HL-60 (cell line): ENCODE data around the gene CD247.

Experiments
- DNase-seq, 2 experiments: peaks; one replicate each; pipeline ENCODE4 v3.0.0-alpha.2; 2010 to 2020; ENCODE audit warnings: low read depth in 1 of 2, low spot score in 1 of 2
- H3K27ac ChIP-seq: fragments of 250-450 bp; sonication (Bioruptor Pico); replicated peaks from 2 replicates; pipeline ENCODE4 v1.5.1; 2020; ENCODE audit warnings: mild to moderate bottlenecking, moderate library complexity
- H3K27me3 ChIP-seq: fragments of 250-450 bp; sonication (Bioruptor Pico); 2 replicates; pipeline ENCODE4 v1.5.1; 2021; ENCODE audit warnings: mild to moderate bottlenecking, moderate library complexity; ENCODE audit not compliant: insufficient read depth, poor library complexity, severe bottlenecking
- H3K4me3 ChIP-seq: replicated peaks from 2 replicates; pipeline ENCODE4 v1.5.1; 2011; ENCODE audit warnings: mild to moderate bottlenecking, control low read depth, low read length; ENCODE audit not compliant: insufficient read depth
- GABPA ChIP-seq: IDR thresholded peaks from 2 replicates; pipeline ENCODE4 v1.6.1; 2012; ENCODE audit warnings: low read depth
- POLR2AphosphoS5 ChIP-seq: IDR thresholded peaks from 2 replicates; pipeline ENCODE4 v1.6.1; 2012; ENCODE audit warnings: low read depth
- SPI1 ChIP-seq: IDR thresholded peaks from 2 replicates; pipeline ENCODE4 v1.6.1; 2012; ENCODE audit warnings: low read depth, mild to moderate bottlenecking, borderline replicate concordance
- TF ChIP-seq, protein P1 (sequence below): IDR thresholded peaks from one replicate; pipeline ENCODE4 v1.5.1; 2011; ENCODE audit warnings: low read length, control low read depth, inconsistent platforms; ENCODE audit not compliant: insufficient read depth
- TF ChIP-seq, protein P2 (sequence below): IDR thresholded peaks from 2 replicates; pipeline ENCODE4 v1.6.1; 2012; ENCODE audit warnings: low read depth; ENCODE audit not compliant: insufficient replicate concordance

CD247 gene

DNA sequence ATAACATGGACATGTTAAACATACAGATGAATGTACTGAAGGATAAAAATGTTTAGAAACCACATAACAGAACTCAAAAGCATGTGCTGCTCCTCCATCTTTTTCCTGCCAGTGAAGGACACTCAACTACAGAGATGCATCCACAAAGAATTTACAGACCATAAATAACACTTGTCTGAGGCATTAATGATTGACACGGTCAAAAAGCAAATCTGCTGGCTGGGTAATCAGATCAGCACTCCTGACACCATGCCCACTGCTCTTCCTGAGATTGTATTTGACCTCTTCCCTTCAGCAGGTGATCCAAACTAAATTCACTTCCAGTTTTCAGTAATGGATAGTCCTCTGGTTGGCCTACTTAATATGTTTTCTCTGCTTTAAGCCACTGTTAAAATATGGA, 28.6 kb upstream of the CD247 start:
- DNase-seq = no peak
- Histone ChIP-seq H3K27ac (peak overlapping the region; percentile 78; the same call in 1 of the 2 replicates), H3K27me3 (no peaks in the 10 kb centered on the region), H3K4me3 (no peak overlapping the region)
- TF ChIP-seq POLR2AphosphoS5 = no peak
- TF ChIP-seq, protein P1, sequence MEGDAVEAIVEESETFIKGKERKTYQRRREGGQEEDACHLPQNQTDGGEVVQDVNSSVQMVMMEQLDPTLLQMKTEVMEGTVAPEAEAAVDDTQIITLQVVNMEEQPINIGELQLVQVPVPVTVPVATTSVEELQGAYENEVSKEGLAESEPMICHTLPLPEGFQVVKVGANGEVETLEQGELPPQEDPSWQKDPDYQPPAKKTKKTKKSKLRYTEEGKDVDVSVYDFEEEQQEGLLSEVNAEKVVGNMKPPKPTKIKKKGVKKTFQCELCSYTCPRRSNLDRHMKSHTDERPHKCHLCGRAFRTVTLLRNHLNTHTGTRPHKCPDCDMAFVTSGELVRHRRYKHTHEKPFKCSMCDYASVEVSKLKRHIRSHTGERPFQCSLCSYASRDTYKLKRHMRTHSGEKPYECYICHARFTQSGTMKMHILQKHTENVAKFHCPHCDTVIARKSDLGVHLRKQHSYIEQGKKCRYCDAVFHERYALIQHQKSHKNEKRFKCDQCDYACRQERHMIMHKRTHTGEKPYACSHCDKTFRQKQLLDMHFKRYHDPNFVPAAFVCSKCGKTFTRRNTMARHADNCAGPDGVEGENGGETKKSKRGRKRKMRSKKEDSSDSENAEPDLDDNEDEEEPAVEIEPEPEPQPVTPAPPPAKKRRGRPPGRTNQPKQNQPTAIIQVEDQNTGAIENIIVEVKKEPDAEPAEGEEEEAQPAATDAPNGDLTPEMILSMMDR = no peak
- TF ChIP-seq SPI1 = no peak
- no peak for TF ChIP-seq GABPA

DNA sequence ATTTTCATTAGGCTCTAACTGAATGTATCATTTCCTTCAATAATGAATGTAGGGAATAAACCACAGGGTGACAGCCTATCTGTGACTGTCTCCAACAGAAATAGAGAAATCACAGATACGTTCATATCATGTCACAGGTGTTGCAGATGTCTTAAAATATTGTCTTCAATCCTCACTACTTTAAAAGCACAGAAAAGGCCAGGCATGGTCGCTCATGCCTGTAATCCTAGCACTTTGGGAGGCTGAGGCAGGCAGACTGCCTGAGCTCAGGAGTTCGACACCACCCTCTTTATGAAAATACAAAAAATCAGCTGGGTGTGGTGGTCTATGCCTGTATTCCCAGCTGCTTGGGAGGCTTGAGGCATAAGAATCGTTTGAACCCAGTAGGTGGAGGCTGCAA, 27.0 kb upstream of the CD247 start:
- H3K4me3 ChIP-seq = no peak overlapping the region
- TF ChIP-seq SPI1 (no peak), POLR2AphosphoS5 (no peak), GABPA (no peak)
- TF ChIP-seq, protein P2, sequence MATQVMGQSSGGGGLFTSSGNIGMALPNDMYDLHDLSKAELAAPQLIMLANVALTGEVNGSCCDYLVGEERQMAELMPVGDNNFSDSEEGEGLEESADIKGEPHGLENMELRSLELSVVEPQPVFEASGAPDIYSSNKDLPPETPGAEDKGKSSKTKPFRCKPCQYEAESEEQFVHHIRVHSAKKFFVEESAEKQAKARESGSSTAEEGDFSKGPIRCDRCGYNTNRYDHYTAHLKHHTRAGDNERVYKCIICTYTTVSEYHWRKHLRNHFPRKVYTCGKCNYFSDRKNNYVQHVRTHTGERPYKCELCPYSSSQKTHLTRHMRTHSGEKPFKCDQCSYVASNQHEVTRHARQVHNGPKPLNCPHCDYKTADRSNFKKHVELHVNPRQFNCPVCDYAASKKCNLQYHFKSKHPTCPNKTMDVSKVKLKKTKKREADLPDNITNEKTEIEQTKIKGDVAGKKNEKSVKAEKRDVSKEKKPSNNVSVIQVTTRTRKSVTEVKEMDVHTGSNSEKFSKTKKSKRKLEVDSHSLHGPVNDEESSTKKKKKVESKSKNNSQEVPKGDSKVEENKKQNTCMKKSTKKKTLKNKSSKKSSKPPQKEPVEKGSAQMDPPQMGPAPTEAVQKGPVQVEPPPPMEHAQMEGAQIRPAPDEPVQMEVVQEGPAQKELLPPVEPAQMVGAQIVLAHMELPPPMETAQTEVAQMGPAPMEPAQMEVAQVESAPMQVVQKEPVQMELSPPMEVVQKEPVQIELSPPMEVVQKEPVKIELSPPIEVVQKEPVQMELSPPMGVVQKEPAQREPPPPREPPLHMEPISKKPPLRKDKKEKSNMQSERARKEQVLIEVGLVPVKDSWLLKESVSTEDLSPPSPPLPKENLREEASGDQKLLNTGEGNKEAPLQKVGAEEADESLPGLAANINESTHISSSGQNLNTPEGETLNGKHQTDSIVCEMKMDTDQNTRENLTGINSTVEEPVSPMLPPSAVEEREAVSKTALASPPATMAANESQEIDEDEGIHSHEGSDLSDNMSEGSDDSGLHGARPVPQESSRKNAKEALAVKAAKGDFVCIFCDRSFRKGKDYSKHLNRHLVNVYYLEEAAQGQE = no peak
- TF ChIP-seq, protein P1 = no peak
- no peaks in the 10 kb centered on the region for H3K27me3 ChIP-seq
- no peak for DNase-seq
- H3K27ac ChIP-seq = peak overlapping the region; percentile 45; the same call in 1 of the 2 replicates

DNA sequence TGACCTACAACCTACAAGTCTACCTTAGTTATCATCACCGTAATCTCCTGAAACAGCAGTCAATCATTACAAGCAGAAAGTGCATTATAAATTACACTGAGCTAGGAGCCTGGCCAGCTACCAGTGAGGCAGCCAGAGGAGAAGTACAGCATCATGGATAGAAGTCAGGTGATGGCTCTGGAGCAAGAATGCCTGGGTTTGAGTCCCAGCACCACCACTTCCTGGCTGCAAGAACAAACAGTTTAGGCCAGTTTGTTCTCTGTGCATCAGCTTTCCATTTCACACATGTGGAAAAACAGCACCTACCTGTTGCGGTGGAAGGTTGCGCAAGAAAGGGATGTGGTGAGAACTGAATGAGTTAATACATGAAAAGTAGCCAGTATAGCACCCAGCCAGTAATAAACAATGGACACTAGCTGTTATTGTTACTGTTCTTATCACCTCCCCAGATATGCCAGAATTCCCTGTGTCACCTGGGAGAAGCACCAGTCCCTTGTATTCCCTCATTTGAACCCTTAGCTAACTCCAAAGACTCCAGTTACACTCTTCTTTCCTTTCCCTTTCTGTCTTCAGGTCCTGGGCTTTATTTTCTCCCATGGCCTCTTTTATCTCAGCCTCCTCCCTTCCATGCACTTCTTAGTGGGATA, 26.2 kb upstream of the CD247 start:
- peak overlapping the region; percentile 45 for H3K27ac ChIP-seq
- TF ChIP-seq, protein P2 = no peak
- TF ChIP-seq SPI1 (0 out of 2 replicates have a peak, but pooled peaks have one; percentile 1), POLR2AphosphoS5 (no peak)
- TF ChIP-seq, protein P1 = no peak
- no peak overlapping the region for H3K4me3 ChIP-seq
- H3K27me3 ChIP-seq = no peaks in the 10 kb centered on the region
- DNase-seq = peak; percentile 60 to 74
